NCI-H748 (cell line): Measurements from ENCODE around the gene SUCO.
"Not testable (repeated sequence)": the region's sequence is repeated elsewhere in the genome, so short reads cannot be mapped to it uniquely, and the experiment has no call there.

Source experiments
- DNase-seq: peaks from one replicate; lab custom pipeline; 2025; ENCODE audit not compliant: unreplicated experiment; lab: John Stamatoyannopoulos, UW

The SUCO gene

DNA sequence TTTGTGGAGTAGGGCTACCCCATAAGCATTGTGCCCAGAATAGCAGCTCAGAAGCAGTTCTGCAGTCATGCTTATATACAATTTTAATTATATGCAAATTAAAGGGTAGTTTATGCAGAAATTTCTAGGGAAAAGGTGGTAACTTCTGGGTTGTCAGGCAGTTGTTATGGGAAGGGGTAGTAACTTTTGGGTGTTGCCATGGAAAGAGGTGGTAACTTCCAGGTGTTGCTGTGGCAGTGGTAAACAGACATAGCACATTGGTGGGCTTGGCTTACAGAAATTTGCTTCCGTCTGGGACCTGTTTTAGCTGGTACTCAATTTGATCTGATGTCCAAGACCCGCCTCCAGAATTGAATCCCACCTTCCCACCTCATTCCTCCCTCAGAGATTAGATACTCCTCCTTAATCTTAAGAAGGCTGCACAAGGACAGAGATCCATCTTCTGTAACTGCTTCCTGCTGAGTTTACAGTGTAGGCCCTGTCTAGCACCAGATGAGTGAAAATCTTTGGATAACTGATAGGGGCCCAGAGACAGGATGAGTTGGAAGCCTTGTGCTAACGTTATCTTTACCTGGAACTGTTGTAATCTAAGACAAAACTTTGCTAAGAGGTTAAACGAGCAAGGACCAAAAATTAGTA, 26.7 kb downstream of the SUCO start:
- DNase-seq = no peak

DNA sequence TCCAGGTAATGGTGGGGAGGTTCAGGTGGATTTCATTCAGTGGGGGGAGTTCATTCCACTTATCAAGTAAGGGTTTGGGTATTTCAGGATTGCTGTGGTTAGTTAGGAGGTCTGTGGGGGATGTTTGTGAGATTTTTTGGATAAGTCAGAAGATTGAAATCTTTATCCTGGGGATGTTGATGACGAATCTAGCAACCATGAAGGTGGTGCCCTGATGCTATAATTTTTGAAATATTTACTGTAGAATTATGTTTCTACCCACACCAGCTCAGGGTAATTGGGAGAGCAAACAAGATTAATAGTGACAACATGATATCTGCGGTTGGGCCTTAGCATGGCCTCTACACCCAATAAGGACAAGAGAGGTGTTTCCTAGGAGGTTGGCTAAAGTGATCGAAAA, 28.3 kb downstream of the SUCO start:
- DNase-seq = no peak

DNA sequence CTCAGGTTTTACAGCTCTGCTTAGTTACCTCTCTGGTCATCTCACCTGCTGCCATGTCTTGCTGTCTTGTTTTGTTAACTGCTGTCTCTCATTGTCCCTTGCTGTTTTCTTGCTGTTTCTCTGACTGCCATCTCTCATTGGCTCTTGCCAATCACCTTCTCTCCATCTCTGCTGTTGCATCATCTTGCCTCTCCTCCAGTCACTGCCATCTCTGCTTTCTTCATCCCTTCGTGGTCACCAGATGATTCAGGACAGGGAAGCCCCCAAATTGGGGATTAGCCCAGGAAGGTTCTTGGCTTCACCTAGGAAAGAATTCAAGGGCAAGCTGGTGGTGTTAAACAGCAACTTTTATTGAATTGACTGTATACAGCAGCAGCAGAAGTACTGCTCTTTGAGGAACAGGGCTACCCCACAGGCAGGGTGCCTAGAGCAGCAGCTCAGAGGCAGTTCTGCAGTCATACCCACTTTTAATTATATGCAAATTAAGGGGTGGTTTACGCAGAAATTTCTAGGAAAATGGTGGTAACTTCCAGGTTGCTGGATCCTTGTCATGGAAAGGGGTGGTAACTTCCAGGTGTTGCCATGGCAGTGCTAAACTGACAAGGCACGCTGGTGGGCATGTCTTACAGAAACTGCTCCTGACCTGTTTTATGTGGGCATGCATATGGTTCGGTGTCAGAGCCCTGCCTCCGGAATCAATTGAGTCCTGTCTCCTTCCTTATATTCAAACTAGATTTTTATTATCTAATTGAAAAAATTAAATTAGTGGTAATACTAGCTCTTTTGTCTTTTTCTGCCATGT, 33.4 kb downstream of the SUCO start:
- DNase-seq = no peak

DNA sequence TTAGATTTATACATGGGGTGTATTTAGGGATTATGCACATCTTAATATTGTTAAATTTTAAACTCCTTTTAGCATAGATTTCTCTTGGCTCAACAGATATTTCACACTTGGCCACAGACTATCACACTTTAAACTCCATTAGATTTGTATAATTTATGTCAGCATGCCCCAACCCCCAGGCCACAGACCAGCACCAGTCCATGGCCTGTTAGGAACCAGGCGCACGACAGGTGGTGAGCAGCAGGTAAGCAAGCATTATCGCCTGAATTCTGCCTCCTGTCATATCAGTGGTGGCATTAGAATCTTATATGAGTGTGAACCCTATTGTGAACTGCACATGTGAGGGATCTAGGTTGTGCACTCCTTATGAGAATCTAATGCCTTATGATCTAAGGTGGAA, 34.8 kb downstream of the SUCO start:
- DNase-seq = no peak

DNA sequence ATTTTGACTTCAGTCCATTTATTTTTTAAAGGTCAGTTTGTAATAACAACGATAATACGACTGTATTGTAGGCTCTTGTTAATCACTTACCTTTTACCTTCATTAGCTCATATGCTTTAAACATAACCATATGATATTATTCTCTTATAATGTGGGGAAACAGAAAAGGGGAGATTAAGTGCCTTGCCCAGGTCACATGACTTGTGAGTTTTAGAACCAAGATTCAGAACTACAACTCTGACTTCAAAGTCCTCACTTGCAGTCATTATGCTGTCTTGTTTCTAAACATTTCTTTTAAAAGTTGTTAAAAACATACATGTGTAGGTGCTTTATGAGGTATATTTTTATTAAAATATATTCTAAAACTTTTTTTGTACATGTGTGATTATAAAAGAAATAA, 41.1 kb downstream of the SUCO start:
- no peak for DNase-seq

DNA sequence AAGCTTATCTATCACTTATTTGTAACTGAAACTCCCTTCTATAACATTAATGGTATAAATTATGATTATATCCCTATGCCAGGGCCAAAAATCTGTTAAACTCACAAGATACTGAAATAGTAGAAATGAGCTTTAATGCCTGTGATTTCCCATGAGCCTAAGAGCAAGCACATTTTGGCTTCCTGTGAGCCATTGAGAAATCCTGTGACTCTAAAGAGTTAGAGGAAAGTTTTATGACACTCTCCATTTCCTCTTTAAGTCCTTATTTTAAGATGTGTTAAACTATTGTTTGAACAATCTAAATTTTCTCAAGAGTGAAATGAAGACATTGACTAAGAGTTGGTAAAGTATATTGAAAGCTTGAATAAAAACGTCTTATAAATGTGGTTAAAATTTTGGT, 45.6 kb downstream of the SUCO start:
- no peak for DNase-seq

DNA sequence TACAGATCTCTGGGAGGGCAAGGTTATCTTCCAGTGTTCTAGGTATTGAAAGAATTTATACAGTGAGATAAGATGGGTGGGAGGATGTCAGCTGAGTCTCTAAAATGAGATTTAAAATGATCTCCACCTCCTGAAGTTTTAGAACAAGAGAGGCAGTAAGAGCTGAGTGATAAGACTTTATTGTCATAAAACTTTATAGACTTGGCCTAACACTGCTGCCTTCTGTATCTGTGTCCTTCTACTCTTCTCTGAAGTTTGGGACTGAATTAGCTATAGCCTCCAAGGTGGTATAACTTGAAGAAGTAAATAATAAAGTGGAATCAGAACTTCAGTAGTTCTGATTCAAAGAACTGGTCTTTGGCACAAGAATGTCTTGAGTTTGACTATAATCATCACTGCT, 48.3 kb downstream of the SUCO start:
- DNase-seq = no peak

DNA sequence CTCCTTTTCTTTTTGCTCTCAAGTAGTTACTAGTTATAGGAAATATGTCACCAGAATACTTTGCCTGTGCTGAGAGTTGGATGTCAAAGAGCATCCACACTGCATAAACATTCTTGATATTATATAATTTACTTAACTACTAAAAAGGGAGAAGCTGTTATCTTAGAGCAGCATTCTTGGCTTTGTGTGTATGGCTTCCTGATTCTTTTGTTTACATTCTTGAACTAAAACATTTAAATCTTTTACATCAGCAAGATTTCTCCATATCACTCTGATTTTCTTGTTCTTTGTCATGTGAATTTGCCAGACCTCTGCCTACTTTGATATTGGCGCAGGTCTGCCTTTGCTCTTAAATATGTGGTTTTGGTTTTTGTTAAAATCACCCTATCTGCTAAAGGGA, 48.8 kb downstream of the SUCO start:
- DNase-seq = no peak

DNA sequence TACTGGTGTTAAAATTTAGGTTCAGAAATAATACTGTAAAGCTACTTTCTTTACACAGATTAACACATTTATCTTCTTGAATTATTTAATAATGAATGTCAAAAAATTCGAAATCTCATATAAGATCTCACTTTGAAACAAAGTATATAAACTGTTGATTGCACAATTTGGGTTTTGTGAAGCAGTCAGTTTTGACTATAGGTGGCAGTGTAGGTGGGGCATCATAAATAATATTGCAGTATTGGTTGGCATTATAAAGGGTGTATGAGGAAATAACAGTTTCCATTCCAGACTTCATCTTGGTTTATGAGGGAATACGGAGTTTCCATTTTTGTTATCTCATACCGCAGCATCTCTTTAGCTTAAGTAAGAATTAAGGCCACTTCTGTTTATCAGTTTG, 49.9 kb downstream of the SUCO start:
- no peak for DNase-seq

DNA sequence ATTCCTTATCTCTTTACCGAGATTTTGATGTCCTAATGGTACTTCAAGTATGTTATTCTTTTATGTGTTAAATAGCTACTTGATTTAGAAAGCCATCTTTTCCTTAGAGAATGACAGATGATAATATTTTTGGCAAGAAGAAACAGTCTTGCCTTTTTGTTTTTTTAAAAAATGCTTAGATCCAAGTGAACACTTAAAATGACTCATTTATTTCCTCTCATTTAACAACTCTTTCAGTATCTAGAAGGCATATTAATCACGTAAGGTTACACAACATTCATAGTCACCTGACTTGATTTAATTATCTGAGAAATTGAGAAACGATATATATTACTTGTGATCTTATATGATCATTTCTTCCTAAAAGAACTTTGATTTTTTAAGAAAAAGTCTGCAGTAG, 52.4 kb downstream of the SUCO start:
- no peak for DNase-seq

DNA sequence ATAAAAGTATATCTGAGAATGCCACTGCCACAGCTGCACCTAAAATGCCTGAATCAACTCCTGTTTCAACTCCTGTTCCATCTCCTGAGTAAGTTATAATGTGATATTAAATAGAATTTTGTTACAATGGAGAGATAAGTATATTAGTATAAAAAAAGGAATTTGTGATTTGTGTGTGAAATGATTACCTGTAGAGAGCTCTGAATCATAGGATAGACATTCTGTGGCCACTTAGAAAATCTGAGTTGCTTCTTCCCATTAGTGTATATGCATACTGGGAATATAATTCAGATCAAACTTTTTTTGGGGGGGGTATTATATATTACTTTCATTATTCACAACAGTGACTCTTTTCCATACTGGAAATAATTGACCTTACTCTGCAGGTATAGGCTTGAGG, 52.9 kb downstream of the SUCO start:
- no peak for DNase-seq

DNA sequence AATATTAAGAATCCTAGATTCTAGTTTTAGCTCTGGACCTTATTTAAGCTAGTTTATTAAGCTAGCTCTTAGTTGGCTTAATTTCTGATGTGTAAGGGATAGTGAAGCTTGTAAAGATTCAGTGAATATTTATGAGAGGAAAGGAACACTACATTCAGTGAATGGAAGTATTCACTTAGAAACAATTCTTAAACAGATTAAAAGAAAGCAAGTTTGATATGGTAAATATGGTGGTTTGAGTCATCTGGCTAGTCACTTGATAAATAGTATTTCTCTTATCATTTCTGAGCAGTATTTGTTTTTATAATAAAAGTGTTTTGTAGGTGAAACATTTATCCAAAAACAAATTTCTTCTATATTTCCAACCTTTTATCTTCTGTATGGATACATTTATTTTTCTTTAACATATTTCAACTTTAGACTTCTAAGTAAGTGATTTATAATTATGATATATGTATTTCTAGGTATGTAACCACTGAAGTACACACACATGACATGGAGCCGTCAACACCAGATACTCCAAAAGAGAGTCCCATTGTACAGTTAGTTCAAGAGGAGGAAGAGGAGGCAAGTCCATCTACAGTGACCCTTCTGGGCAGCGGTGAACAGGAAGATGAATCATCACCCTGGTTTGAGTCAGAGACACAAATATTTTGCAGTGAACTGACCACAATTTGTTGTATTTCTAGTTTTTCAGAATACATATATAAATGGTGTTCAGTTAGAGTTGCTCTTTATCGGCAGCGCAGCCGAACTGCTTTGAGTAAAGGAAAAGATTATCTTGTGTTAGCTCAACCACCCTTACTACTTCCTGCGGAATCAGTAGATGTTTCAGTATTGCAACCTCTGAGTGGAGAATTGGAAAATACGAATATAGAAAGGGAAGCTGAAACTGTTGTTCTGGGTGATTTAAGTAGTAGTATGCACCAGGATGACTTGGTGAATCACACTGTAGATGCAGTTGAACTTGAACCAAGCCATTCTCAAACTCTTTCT, 55.6 kb downstream of the SUCO start:
- DNase-seq = no peak

DNA sequence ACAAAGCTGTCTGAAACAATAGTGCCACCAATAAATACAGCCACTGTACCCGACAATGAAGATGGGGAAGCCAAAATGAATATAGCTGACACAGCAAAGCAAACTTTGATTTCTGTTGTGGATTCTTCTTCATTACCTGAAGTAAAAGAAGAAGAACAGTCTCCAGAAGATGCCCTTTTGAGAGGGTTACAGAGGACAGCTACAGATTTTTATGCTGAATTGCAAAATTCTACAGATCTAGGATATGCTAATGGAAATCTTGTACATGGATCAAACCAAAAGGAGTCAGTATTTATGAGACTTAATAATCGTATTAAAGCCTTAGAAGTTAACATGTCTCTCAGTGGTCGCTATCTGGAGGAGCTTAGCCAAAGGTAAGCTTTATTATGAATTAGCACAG, 56.6 kb downstream of the SUCO start:
- DNase-seq = no peak

DNA sequence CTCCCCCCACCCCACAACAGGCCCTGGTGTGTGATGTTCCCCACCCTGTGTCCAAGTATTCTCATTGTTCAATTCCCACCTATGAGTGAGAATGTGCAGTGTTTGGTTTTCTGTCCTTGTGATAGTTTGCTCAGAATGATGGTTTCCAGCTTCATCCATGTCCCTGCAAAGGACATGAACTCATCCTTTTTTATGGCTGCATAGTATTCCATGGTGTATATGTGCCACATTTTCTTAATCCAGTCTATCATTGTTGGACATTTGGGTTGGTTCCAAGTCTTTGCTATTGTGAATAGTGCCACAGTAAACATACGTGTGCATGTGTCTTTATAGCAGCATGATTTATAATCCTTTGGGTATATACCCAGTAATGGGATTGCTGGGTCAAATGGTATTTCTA, 58.5 kb downstream of the SUCO start:
- not testable (repeated sequence) for DNase-seq

DNA sequence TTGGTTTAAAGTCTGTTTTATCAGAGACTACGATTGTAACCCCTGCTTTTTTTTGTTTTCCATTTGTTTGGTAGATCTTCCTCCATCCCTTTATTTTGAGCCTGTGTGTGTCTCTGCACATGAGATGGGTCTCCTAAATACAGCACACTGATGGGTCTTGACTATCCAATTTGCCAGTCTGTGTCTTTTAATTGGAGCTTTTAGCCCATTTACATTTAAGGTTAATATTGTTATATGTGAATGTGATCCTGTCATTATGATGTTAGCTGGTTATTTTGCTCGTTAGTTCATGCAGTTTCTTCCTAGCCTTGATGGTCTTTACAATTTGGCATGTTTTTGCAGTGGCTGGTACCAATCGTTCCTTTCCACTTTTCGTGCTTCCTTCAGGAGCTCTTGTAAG, 62.1 kb downstream of the SUCO start:
- DNase-seq = not testable (repeated sequence)

DNA sequence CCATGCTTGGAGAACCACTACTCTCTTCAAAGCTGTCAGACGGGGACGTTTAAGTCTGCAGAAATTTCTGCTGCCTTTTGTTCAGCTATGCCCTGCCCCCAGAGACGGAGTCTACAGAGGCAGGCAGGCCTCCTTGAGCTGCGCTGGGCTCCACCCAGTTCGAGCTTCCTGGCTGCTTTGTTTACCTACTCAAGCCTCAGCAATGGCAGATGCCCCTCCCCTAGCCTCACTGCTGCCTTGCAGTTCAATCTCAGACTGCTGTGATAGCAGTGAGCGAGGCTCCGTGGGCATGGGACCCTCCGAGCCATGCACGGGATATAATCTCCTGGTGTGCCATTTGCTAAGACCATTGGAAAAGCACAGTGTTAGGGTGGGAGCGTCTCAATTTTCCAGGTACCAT, 63.8 kb downstream of the SUCO start:
- not testable (repeated sequence) for DNase-seq

DNA sequence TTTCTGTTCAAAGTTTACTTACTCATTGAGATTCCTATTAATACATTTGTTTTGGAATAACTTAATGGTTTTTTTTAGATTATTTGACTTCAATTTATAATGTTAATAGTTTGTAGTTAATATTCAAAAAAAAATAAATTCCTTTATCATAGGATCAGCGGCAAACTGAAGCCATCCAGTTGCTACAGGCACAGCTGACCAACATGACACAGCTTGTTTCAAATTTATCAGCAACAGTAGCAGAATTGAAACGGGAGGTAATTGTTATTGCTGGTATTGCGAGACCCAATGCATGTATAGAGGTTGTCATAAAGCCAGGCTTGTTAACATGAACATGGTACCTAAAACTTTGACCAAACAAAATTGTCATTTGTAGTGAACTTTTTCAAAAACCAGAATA, 67.0 kb downstream of the SUCO start:
- DNase-seq = no peak

DNA sequence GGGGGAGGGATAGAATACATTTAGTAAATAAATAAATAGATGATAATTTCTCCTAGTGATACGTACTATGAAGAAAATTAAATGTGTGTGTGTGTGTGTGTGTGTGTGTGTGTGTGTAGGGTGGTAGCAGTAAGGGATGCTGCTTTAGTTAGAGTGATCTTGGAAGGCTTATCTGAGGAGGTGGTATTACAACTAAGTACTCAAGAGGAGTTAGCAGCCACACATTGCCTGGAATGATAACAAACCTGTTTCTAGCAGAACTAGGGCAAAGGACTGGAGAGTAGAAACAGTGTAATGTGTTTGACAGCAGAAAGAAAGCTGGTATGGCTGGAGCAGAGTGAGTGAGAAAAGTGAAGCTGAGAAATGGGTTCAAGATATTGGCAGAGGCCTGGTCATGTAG, 67.7 kb downstream of the SUCO start:
- DNase-seq = no peak

DNA sequence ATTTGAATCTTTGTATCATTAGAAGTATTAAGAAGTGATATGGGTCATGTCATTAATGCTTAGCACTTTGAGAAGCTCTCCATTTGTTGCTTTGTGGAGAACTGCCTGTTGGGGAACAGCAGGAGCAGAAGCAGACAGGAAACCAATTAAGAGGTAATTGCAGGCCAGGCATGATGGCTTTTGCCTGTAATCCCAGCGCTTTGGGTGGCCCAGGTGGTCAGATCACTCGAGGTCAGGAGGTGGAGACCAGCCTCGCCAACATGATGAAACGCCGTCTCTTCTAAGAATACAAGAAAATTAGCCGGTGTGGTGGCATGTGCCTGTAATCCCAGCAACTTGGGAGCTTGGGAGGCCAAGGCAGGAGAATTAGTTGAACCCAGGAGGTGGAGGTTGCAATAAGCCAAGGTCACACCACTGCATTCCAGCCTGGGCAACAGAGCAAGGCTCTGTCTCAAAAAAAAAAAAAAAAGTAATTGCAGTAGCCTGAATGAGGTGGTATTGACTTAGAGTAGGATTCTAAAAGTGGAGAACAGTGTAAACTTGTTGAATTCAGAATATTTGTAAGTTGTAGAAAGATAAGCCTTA, 68.2 kb downstream of the SUCO start:
- DNase-seq = peak; percentile 3

DNA sequence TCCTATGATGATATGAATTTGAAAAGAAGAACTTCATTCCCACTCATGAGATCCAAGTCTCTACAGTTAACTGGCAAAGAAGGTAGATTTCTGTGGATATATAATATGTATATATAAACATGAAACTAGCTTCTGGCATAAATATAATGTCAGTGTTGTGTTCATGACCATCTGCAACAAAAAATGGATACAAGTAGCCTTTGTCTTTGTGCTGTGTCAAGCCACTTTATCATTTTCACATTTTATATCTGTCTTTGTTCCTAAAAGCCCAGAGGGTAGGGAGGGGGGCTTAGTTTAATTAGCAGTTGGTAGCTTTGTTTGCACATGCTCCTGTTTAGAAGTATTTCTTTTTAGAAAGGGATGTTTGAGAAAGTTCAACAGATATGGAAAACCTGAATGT, 69.8 kb downstream of the SUCO start:
- peak; percentile 19 for DNase-seq

DNA sequence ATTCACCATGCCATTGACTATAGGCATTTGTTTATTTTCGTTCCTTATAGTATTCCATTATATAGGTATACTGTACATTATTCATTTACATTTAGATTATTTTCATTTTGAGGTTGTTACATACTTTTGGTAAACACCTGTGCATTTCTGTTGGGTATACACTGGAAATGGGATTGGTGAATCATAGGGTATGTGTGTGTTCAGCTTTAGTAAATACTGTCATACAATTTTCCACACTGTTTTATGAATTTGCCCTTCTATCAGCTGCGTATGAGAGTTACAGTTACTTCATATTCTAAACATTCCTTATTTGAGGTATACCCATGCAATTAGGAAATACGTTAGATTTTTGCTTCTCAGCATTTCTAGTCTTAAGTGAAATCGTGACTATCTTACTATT, 70.9 kb downstream of the SUCO start:
- DNase-seq = no peak
